HCT116 (cell line): Measurements from ENCODE around the gene KRTAP19-8. TPM values are rescaled to one million over a fixed set of nuclear protein-coding genes. Genes with fewer than 3 reads are reported as not detected.

Experiments
- ATAC-seq: fragments of 200-7000 bp; cut with Tn5 transposase; 2 replicates; pipeline ENCODE4 v1.9.1; 2020; ENCODE audit warnings: mild to moderate bottlenecking, moderate library complexity
- BruUV-seq: library from RNA; stranded (reverse); fragments of 400-500 nt; replicated peaks from 2 replicates; lab custom pipeline; 2021; lab: Mats Ljungman, UMichigan
- CTCF ChIA-PET: fragments of 300-600 bp; sonication (Branson Sonifier 250); formaldehyde crosslinking; loops from one replicate; lab custom pipeline; 2021; ENCODE audit warnings: antibody characterized with exemption; lab: Charles Lee
- POLR2A ChIA-PET: fragments of 300-600, 350-600 bp; sonication (Branson Sonifier 250); formaldehyde crosslinking; loops from one replicate; lab custom pipeline; 2021; ENCODE audit warnings: antibody characterized with exemption; lab: Charles Lee
- RAD21 ChIA-PET, 2 experiments: fragments of 300-600 bp; sonication (Branson Sonifier 250); formaldehyde crosslinking; loops; one replicate each; lab custom pipeline; 2023; ENCODE audit warnings: low total read pairs in 2 of 2; ENCODE audit not compliant: uncharacterized antibody in 2 of 2, unreplicated experiment in 2 of 2, low non-redundant PET in 1 of 2; lab: Charles Lee
- DNase-seq: peaks from one replicate; pipeline ENCODE4 v3.0.0-alpha.2; 2010; ENCODE audit warnings: low read depth, low spot score
- H2AFZ ChIP-seq: fragments of 200-600 bp; shearing (Covaris generic), sonication (generic); 2 replicates; pipeline ENCODE4 v1.6.1; 2017; ENCODE audit warnings: low read depth, mixed run types, mixed read lengths, antibody characterized with exemption, low read length; ENCODE audit not compliant: poor library complexity, severe bottlenecking
- H3K27ac ChIP-seq: 2 replicates; pipeline ENCODE4 v1.5.1; 2012; ENCODE audit warnings: low read depth, low read length
- H3K27me3 ChIP-seq: fragments of 200-600 bp; sonication (generic); 2 replicates; pipeline ENCODE4 v1.6.1; 2016; ENCODE audit warnings: mixed run types, low read length, mixed read lengths; ENCODE audit not compliant: insufficient read depth
- H3K36me3 ChIP-seq, 2 experiments: fragments of 200-500 bp in 1 of 2; fragments of 200-600 bp in 1 of 2; sonication (Bioruptor generic) in 1 of 2; sonication (generic) in 1 of 2; 2 replicates each; pipeline versions ENCODE4 v1.5.1 to v1.6.1; 2014 to 2016; ENCODE audit warnings: low read length in 2 of 2, inconsistent platforms in 1 of 2, mixed read lengths in 1 of 2, mixed run types in 1 of 2; ENCODE audit not compliant: insufficient read depth in 2 of 2, control insufficient read depth in 1 of 2
- H3K4me1 ChIP-seq, 2 experiments: fragments of 200-600 bp in 1 of 2; sonication (generic) in 1 of 2; 2 replicates each; pipeline versions ENCODE4 v1.5.1 to v1.6.1; 2012 to 2017; ENCODE audit warnings: low read length in 2 of 2, inconsistent platforms in 1 of 2, mild to moderate bottlenecking in 1 of 2, mixed read lengths in 1 of 2, mixed run types in 1 of 2, moderate library complexity in 1 of 2; ENCODE audit not compliant: insufficient read depth in 2 of 2, control insufficient read depth in 1 of 2
- H3K4me2 ChIP-seq: fragments of 200-600 bp; sonication (generic); 2 replicates; pipeline ENCODE4 v1.6.1; 2017; ENCODE audit warnings: mixed run types, low read length, mixed read lengths
- H3K4me3 ChIP-seq, 2 experiments: fragments of 200-600 bp in 1 of 2; sonication (generic) in 1 of 2; replicated peaks in 1 of 2; 2 replicates each; pipeline ENCODE4 v1.5.1; 2011 to 2016; ENCODE audit warnings: low read length in 2 of 2, control low read depth in 1 of 2, low read depth in 1 of 2, mild to moderate bottlenecking in 1 of 2, mixed read lengths in 1 of 2, mixed run types in 1 of 2
- H3K79me2 ChIP-seq: fragments of 200-600 bp; sonication (generic); 2 replicates; pipeline ENCODE4 v1.6.1; 2017; ENCODE audit warnings: mild to moderate bottlenecking, mixed run types, low read length, moderate library complexity, mixed read lengths; ENCODE audit not compliant: insufficient read depth
- H3K9ac ChIP-seq: fragments of 200-600 bp; sonication (generic); 2 replicates; pipeline ENCODE4 v1.6.1; 2016; ENCODE audit warnings: low read length, mixed read lengths
- H3K9me2 ChIP-seq: fragments of 200-600 bp; sonication (generic), shearing (Covaris generic); 2 replicates; pipeline ENCODE4 v1.6.1; 2017; ENCODE audit warnings: mixed run types, mild to moderate bottlenecking, moderate library complexity; ENCODE audit not compliant: insufficient read depth
- H3K9me3 ChIP-seq, 2 experiments: fragments of 200-500 bp in 1 of 2; fragments of 200-600 bp in 1 of 2; sonication (Bioruptor generic) in 1 of 2; sonication (generic) in 1 of 2; 2 replicates each; pipeline ENCODE4 v1.6.1; 2014 to 2017; ENCODE audit warnings: low read length in 2 of 2, mixed read lengths in 2 of 2, inconsistent platforms in 1 of 2, low read depth in 1 of 2, mild to moderate bottlenecking in 1 of 2, mixed run types in 1 of 2, moderate library complexity in 1 of 2; ENCODE audit not compliant: control insufficient read depth in 1 of 2, insufficient read depth in 1 of 2
- H4K20me1 ChIP-seq: fragments of 200-600 bp; sonication (generic), shearing (Covaris generic); 2 replicates; pipeline ENCODE4 v1.6.1; 2017; ENCODE audit warnings: mixed run types, mild to moderate bottlenecking, moderate library complexity; ENCODE audit not compliant: insufficient read depth
- ATF3 ChIP-seq: IDR thresholded peaks from 2 replicates; pipeline ENCODE4 v1.6.1; 2012
- CEBPB ChIP-seq: IDR thresholded peaks from 2 replicates; pipeline ENCODE4 v1.6.1; 2012; ENCODE audit warnings: low read depth
- CTCF ChIP-seq, 3 experiments: fragments of 200-600 bp in 1 of 3; sonication (generic) in 1 of 3; IDR thresholded peaks in 2 of 3; conservative IDR thresholded peaks in 1 of 3; 2 replicates each; pipeline ENCODE4 v1.5.1; 2012 to 2017; ENCODE audit warnings: low read depth in 2 of 3, low read length in 2 of 3, antibody characterized with exemption in 1 of 3, borderline replicate concordance in 1 of 3, control low read depth in 1 of 3, mild to moderate bottlenecking in 1 of 3, mixed read lengths in 1 of 3, mixed run types in 1 of 3, moderate library complexity in 1 of 3; ENCODE audit not compliant: insufficient read depth in 1 of 3
- EGR1 ChIP-seq: IDR thresholded peaks from 2 replicates; pipeline ENCODE4 v1.6.1; 2012; ENCODE audit warnings: low read depth
- ELF1 ChIP-seq: IDR thresholded peaks from 2 replicates; pipeline ENCODE4 v1.6.1; 2012; ENCODE audit warnings: low read depth, borderline replicate concordance
- EZH2 ChIP-seq: fragments of 200-600 bp; sonication (generic); IDR thresholded peaks from 2 replicates; pipeline ENCODE4 v1.6.1; 2017; ENCODE audit warnings: antibody characterized with exemption, mixed run types
- EZH2phosphoT487 ChIP-seq: fragments of 200-600 bp; IDR thresholded peaks from 2 replicates; pipeline ENCODE4 v1.6.1; 2018; ENCODE audit warnings: antibody characterized with exemption, borderline replicate concordance
- FOSL1 ChIP-seq: IDR thresholded peaks from 2 replicates; pipeline ENCODE4 v1.6.1; 2012; ENCODE audit warnings: low read depth
- MAX ChIP-seq: IDR thresholded peaks from 2 replicates; pipeline ENCODE4 v1.6.1; 2012
- POLR2A ChIP-seq: IDR thresholded peaks from 2 replicates; pipeline ENCODE4 v1.7.0; 2011; ENCODE audit warnings: borderline replicate concordance; ENCODE audit not compliant: insufficient read depth, insufficient read length; ENCODE audit errors: extremely low read depth
- POLR2AphosphoS5 ChIP-seq: IDR thresholded peaks from 2 replicates; pipeline ENCODE4 v1.6.1; 2011; ENCODE audit warnings: mild to moderate bottlenecking, low read depth, low read length, moderate library complexity
- RAD21 ChIP-seq: IDR thresholded peaks from 2 replicates; pipeline ENCODE4 v1.6.1; 2012; ENCODE audit warnings: low read depth, mild to moderate bottlenecking
- REST ChIP-seq: IDR thresholded peaks from 2 replicates; pipeline ENCODE4 v1.6.1; 2012; ENCODE audit warnings: low read depth
- SIN3A ChIP-seq: IDR thresholded peaks from 2 replicates; pipeline ENCODE4 v1.6.1; 2012; ENCODE audit warnings: low read depth
- SP1 ChIP-seq: IDR thresholded peaks from 2 replicates; pipeline ENCODE4 v1.6.1; 2012; ENCODE audit warnings: low read depth
- SRF ChIP-seq: IDR thresholded peaks from 2 replicates; pipeline ENCODE4 v1.6.1; 2012; ENCODE audit warnings: low read depth
- TCF7L2 ChIP-seq: IDR thresholded peaks from 2 replicates; pipeline ENCODE4 v1.7.0; 2011; ENCODE audit warnings: borderline replicate concordance, inconsistent platforms; ENCODE audit not compliant: insufficient read depth, insufficient read length; ENCODE audit errors: extremely low read depth
- YY1 ChIP-seq: IDR thresholded peaks from 2 replicates; pipeline ENCODE4 v1.6.1; 2011; ENCODE audit warnings: low read length, low read depth, moderate library complexity, mild to moderate bottlenecking; ENCODE audit not compliant: insufficient replicate concordance; ENCODE audit errors: extremely low read depth
- ZBTB33 ChIP-seq: IDR thresholded peaks from 2 replicates; pipeline ENCODE4 v1.6.1; 2011; ENCODE audit warnings: mild to moderate bottlenecking, low read length, moderate library complexity; ENCODE audit not compliant: insufficient replicate concordance; ENCODE audit errors: extremely low read depth
- ZFX ChIP-seq: fragments of 450-650 bp; IDR thresholded peaks from 2 replicates; pipeline ENCODE4 v1.6.1; 2017
- intact Hi-C: fragments of 100-400 bp; cut with micrococcal nuclease; formaldehyde crosslinking; loops from 2 replicates; pipeline ENCODE4 v1.10.0; 2022
- total RNA-seq: library from RNA; stranded (reverse); gene quantifications from one replicate; pipeline ENCODE4 v1.2.1, GENCODE V29; 2021; ENCODE audit not compliant: unreplicated experiment

Gene KRTAP19-8
- total RNA-seq, 1 experiment from 2014 or later: not detected

GRCh38 chr21:31042080-31042464 is 3.8 kb upstream of the KRTAP19-8 start:
- Histone ChIP-seq H3K27me3 (no peaks in the 10 kb centered on the region; the same call in 1 of the 2 replicates), H3K4me1 (no peaks in the 10 kb centered on the region), H3K9me3 (no peaks in the 10 kb centered on the region), H2AFZ (no peak overlapping the region), H3K9me2 (no peaks in the 10 kb centered on the region), H4K20me1 (no peaks in the 10 kb centered on the region), H3K4me2 (no peak overlapping the region), H3K27ac (no peak overlapping the region), H3K79me2 (no peaks in the 10 kb centered on the region), H3K36me3 (no peaks in the 10 kb centered on the region), H3K9ac (no peak overlapping the region), H3K4me3 (no peak overlapping the region)
- ChIA-PET CTCF (no interaction called here), POLR2A (no interaction called here), RAD21 (no interaction called here)
- no peak for TF ChIP-seq SP1
- no peak for TF ChIP-seq EZH2phosphoT487
- no peak for TF ChIP-seq ZFX
- no peak for TF ChIP-seq SRF
- no peak for TF ChIP-seq ELF1
- TF ChIP-seq MAX: no peak
- no peak for TF ChIP-seq ZBTB33
- no peak for TF ChIP-seq CTCF (IDR thresholded peaks at IDR 0.05 in 2 of 3, conservative IDR thresholded peaks at IDR 0.05 in 1 of 3; ENCODE audit: borderline replicate concordance in 1 of 3, insufficient read depth in 1 of 3, low read depth in 2 of 3, low read length in 2 of 3)
- no peak for TF ChIP-seq ATF3
- no peak for TF ChIP-seq CEBPB
- TF ChIP-seq YY1: no peak
- no peak for TF ChIP-seq FOSL1
- no peak for TF ChIP-seq POLR2A
- no peak for TF ChIP-seq EZH2
- no peak for TF ChIP-seq EGR1
- no peak for TF ChIP-seq REST
- no peak for TF ChIP-seq POLR2AphosphoS5
- TF ChIP-seq SIN3A: no peak
- TF ChIP-seq RAD21: no peak
- TF ChIP-seq TCF7L2: no peak
- no TSS peak for BruUV-seq
- DNase-seq (no peak), ATAC-seq (no peak)
- intact Hi-C loops: no loop called here
